Measurements from ENCODE around the gene CTBS. TPM values are rescaled to one million over a fixed set of nuclear protein-coding genes. Genes with fewer than 3 reads are reported as not detected.

Gene CTBS, protein sequence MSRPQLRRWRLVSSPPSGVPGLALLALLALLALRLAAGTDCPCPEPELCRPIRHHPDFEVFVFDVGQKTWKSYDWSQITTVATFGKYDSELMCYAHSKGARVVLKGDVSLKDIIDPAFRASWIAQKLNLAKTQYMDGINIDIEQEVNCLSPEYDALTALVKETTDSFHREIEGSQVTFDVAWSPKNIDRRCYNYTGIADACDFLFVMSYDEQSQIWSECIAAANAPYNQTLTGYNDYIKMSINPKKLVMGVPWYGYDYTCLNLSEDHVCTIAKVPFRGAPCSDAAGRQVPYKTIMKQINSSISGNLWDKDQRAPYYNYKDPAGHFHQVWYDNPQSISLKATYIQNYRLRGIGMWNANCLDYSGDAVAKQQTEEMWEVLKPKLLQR
- 5.6 to 6.9 TPM (median 6.1 TPM) in 5 replicates for total RNA-seq (2022; extraction: Qiagen RNA extraction)

DNA sequence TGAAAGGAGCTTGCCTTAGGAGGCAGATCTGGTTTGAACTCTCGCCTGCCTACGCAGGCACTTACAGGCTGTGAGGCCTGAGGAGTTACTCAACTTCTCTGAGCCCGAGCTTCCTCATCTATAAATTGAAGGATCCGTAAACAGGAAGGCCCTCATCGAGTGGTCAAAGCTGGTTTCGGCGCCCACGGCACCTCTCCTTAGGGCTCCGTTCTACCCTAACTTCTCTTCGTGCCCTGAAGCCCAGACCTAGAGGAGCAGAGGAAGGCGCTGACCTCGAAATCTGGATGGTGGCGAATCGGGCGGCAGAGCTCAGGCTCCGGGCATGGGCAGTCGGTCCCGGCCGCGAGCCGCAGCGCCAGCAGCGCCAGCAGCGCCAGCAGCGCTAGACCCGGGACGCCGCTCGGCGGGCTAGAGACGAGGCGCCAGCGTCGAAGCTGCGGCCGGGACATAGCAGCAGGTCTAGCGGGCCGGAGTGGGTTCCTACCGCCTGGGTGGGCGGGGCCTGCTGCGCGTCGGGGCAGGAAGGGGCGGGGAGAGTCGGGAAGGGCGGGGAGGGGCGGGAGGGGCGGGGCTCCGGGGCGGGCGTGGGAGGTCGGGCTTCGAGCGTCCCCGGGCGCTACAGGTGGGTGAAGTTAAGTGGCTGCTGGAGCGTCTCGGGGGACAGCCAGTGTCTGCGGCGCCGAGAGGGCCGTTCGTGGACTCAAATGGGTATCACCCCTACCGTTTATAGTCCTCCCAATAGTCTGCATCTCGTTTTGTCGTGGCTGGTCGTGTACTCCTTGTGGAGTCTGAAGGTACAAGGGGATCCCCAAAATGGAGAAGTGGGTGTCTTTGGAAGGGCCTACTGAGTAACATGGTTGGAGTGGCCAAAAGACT, at the start of gene CTBS:
TSS of gene CTBS (minus strand) at position 474 of the 876 bp plus-strand sequence. CDS start at position 449, 25 bp downstream.

DNA sequence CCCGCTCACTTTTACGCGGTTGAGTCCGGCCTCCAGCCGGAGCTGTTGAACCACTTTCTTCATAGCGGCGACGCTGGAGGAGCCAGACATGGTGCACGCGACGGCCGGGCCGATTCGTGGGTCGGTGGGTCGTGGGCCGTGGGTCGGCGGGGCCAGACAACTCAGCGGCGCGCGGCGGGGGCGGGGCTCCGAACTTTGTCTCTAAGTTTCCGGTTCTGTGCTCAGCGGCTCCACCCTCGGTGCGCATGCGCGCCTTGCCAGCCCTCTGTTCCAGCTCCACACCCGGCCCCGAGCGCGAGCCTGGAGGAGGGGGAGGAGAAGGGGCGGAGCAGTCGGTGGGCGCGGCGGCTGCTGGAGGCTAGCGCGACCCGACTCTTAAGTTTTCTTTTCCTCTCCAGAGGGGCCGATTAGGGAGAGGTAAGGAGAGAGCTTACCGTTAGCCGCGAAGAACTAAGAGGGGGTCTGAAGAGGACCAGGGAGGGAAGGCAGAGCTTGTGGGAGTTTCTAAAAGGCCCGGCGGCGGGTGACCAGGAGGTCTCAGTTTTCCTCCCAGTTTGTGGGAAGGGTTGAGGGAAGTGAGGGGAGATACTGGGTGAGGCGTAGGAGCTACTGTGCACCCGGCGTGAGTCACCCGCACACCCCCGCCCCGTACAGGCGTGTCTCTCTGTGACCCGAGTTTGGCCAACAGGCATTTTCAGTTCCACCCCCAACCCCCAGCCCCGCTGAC, 68.1 kb downstream of the CTBS start, which contains the start of the genes GNG5 and SPATA1:
TSS of gene GNG5 (minus strand) at position 580 of the 727 bp plus-strand sequence. CDS start at position 90, 490 bp downstream.
TSS of gene SPATA1 (plus strand) at position 385 of the 727 bp plus-strand sequence. CDS start 9,974 bp downstream, outside the sequence.

Other genes with a start within 250 kb of the CTBS start
- 0.10 TPM in 1 of 5 replicates, not detected in the others for gene DNASE2B, start 176.0 kb downstream of the CTBS start, total RNA-seq (2022; extraction: Qiagen RNA extraction)
- gene RPF1, start 95.2 kb downstream of the CTBS start, total RNA-seq (2022; extraction: Qiagen RNA extraction), result 33.1 to 38.2 TPM (median 34.6 TPM) in 5 replicates
- gene SPATA1, start 68.1 kb downstream of the CTBS start, total RNA-seq (2022; extraction: Qiagen RNA extraction), result 0.53 to 1.7 TPM (median 1.1 TPM) in 5 replicates
- 190 to 234 TPM (median 212 TPM) in 5 replicates for gene GNG5, start 67.9 kb downstream of the CTBS start, total RNA-seq (2022; extraction: Qiagen RNA extraction)
- gene SSX2IP, start 116.0 kb upstream of the CTBS start, total RNA-seq (2022; extraction: Qiagen RNA extraction), result 12.5 to 15.2 TPM (median 14.4 TPM) in 5 replicates